ENCODE measurements around the gene VSIG8.

VSIG8 gene

DNA sequence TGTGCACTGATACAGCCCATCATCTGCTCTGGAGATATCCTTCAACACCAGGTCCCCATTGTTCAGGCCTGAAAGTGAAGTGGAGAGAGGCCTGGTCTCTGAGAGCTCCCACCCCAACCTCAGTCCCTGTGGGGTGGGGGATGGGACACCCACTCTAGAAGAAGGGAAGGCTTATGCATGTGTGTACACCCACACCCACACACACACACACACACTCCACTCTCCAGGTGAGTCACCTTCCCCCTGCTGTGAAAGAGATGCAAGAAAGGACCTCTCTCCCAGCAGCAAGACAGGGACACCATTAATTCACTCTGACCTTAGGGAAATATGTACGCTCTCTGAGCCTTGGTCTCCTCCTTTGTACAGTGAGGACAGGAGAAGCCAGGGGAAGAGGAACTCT lies 5.9 kb downstream of the VSIG8 start:
- no peak for DNase-seq (ENCODE audit: low spot score)

DNA sequence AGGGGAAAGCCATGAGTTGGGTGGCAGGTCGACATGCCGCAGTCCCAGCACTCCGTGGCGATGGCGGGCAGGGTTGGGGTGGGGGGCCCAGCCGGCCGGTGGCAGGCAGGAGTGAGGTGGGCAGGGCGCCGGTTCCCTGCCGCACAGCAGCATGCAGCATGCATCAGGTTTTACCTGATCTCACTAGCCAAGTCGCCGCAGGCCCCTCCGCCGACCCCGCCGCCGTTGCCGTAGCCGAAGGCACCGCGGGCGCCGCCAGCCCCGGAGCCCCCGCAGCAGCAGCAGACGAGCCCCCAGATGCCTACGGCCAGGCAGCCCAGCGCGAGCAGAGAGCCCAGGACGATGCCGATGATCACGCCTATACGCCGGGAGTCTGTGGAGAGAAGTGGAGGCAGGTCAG lies 6.7 kb downstream of the VSIG8 start:
- no peak for DNase-seq (ENCODE audit: low spot score)

DNA sequence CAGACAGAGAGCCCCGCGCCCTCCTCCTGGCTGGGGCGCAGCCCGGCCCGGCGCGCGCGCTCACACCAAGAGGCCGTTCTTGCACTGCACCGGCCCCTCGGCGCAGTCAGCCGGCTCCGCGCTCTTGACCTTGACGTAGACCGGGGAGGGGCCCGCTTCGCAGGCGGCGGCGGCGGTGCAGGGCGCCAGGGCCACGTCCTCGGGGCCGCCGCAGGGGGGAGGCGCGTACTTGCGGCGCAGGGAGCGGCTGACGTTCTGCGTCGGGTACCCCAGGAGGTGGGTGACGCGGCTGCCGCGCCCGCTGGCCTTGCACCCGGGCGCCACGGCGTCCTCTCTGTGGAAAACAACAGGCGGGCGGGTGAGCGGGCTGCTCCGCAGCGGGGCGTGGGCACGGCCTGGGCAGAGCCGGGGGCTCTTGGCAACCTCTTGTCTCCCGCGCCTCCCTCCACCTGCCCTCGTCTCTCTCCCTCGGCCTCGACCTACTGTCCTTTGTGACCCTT lies 7.7 kb downstream of the VSIG8 start:
- DNase-seq (ENCODE audit: low spot score) = peak; percentile 92

DNA sequence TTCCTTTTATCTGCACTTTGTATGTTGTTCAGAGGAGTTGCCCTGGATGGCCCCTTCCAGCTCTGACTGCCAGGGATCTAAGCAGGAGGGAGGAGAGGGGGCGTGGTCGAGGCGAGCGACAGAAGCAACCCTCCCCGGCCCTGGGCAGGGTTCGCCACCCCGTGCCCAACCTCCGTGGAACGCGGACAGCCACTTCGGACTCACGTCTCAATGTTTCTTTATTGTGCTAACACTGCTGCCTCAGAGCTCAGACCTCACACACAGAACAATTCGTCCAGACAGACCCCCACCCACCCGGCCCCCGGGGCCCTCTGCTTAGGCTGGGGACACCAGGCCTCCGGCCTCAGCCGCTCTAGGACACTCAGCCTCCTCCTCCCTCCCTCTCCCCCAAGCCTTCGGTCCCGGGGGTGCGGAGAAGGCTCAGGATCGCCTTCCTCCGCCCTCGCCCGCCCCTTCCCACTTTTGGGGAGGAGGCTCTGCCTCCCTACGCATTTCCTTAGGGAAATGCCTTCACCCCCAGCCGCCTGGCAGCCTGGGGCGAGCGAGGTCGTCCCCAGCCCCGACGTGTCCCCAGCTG lies 8.3 kb downstream of the VSIG8 start:
- DNase-seq (ENCODE audit: low spot score) = peak; percentile 73

DNA sequence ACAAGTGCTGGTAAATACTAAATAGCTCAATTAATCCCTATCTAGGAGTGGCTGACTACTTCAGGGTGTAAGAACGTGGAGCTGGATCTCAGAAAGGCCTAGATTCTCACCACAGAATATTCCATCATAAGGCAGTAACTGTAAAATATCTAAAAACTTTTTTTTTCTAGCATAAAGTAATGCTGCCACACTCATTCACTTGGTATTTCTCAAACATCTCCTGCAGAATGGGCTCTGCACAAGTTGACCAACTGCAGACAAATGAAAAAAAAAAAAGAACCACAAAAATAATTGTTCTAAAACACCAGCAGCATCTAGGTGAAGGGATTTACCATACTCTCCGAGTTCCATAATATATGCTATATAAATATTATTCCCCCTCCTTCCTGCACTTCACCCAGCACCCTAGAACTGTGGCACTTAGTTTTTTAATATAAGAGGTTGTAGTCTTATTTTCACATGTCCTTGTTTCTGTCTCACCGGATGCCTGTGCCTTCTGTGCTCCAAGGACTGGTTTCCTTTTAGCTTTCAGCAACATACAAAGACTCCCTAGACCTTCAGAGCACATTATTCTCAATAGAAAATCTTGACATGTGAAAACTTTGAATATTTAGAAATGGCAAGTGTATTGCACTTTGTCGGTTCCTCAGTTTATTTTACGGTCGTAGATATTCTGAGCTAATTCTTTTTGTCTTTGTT lies 8.9 kb downstream of the VSIG8 start:
- no peak for DNase-seq (ENCODE audit: low spot score)

DNA sequence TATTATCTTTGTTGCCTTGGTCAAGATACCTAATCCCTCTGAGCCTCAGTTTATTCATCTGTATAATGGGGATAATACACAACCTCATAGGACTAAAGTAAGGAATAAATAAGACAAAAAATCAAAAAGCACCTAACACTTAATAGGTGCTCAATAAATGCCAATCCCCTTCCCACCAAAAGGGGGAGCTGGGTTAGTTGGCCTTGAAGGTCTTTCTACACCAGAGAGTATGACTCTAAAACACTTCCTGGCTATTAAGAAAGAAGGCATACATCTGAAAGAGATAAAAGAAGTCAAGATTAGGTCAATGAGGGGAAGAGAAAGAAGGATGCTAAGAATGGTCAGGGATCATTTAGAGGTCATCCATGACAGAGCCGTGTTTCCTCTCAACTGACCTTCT lies 11.1 kb downstream of the VSIG8 start:
- no peak for DNase-seq (ENCODE audit: low spot score)

DNA sequence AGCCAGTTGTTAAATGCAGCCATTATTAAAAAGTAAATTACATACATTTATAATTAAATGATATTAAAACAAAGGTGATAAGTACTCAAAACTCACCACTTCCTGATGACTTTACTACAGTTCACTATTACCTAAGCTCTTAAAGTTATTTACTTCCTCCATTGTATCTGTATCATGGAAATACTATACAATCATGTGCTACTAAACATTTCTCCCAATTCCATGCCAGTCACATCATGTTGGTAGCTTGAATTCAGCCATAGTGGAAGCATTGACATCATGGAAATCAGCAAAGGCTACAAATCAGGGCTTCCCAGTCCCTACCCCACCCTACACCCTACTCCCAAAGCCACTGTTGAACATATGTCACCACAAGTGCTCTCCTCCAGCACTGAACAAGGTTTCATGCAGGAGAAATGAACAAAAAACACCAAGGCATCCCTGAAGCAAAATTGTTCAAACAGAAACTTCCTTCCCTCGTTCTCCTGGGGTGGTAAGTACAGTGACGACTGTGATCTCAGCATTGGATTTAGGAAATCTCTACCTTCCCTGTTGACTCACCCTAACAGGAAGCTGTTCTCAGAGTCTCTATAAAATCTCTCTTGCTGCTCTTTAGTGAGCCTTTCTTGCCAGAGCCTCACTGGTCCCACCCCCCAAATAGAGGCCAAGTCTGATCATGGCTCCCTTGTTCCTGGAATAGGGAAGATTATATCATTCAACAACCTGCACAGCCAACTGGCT lies 12.7 kb downstream of the VSIG8 start:
- no peak for DNase-seq (ENCODE audit: low spot score)

DNA sequence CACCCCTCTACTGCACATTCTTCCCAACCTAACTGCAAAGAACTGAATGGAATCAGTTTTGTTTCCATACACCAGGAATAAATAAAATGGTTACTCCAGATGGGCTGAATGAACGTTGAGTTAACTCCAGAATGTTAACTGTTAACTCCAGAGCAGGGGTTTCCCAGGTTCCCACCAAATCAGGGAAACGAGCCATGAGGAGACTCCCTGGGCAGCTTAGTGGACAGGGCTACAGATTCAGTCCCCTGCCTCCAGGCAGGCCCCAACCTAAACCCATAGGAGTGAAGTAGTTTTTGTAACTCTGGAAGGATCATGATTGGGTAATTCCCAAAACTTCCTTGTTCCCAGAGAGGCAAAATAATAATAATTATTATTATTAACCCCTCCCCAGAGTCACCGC lies 14.1 kb downstream of the VSIG8 start:
- DNase-seq (ENCODE audit: low spot score) = no peak

DNA sequence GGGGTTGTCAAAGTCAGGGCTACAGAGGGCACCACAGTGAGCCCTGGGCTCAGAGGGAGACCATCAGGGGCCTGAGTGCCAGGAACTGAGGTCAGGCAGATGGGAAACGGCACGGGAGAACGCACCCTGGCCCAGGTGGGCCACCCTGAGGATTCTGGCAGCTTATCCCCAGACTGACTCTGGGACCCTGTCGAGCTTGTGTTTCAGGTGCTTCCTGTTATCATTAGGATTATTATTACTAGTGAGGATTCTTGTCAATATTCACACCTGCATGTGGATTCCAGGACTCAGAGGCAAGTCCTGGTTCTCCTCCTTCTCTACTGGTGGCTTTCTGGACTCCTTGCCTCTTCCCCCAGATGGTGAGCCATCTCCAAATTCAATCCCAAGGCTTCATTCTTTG lies 15.2 kb downstream of the VSIG8 start:
- DNase-seq (ENCODE audit: low spot score) = no peak

DNA sequence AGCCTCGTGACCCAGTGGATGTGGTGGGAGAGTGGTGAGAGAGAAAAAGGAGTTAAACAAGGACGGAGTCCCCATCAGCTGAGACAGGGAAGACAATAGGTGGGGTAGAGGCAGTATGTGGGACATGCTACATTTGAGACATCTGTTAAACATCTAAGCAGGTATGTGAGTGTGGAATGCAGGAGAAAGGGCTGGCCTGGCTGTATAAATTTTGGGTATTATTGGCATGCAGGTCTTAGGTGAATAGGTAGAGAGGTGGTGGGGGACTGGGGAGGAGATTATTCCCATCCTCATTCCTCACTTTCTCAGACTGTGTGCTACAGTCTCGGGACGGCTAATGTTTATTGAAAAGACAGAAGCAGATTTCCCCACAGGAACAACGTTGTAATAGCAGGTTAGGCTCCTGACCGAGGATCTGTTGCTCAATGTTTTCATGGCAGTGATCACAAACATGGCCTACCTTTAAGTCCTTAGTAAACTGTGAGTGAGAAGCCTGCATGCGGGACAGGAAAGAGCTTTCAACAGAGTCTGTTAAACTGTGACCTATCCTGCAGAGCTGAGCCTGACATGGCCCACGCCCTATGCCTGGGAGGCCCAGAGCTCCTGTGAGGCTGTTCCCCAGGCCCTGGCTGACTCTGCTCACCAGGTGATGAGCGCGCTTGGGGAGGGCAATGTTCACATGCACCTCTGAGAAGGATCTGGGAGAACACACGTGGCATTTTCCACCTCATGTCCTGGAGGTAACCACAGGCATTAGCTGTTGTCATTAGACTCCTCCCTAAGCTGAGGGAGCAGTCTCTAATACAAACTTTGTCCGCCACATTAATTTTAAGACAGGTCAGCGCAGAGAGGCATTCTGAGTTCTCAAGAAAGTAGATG lies 16.5 kb downstream of the VSIG8 start:
- DNase-seq (ENCODE audit: low spot score) = no peak

DNA sequence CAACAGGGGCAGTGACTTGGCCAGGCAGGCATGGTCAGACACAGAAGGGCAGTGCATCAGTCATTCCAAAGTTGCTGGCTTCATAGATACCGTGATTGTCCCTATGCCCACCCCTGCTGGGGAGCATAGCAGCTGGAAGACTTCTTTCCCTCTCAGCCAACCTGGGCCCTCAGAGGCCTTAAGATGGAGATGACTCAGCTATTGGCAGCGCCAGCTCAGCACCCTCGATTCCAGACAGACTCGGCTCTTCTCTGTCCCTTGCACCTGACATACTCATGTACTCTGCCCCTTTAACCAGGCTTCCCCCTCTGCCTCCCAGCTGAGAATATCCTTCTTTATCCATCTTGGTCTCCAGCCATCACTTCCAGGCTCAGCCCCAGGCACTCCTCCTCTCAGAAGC lies 19.0 kb downstream of the VSIG8 start:
- no peak for DNase-seq (ENCODE audit: low spot score)

DNA sequence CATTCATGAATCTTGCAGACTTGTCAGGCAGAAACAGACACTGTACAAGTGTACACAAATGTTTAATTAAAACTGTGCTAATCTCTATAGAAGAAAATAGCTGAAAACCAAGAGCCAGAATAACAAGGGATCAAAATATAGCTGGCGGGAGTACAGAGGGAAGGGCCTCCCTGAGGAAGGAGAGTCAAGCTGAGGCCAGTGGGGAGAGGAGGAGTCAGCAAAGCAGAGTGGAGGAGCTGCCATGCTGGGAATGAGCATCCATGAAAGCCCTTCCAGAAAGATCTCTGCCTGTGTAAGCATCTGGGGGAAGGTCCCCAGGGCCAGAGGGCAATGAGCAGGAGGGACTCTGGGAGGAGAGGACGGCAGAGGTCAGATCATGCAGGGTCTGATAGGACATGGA lies 20.7 kb downstream of the VSIG8 start:
- DNase-seq (ENCODE audit: low spot score) = no peak

DNA sequence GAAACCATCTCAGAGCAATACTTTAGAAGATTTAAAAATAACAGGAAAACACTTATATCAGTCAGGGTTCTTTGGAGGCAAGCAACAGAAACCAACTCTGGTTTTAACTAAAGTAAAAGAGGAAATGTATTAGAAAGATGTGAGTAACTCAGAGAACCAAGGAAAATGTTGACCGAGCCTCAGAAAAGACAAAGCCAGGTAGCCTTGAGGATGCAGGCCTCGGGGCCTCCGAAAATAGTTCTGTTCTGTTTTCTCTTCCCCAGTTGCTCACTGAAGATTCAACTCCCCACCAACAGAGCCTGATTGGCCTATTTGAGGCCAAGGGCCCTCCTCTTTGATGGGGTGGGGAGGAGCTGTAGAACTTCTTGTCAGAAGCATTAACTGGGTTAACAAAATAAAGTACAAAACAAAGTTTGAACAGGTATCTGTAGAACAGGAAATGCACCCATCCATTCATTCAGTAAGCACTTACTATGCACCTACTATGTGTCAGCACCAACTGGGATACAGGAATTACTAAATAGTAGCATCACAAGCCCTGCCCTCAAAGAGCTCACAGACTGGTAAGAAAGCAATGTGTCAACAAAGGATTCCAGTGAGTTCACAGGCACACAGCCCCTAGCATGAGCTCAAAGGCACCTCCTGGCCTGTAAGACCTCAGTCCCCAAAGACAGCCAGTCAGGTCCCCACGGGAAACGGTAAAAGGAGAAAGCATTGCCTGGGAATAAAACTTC lies 23.2 kb downstream of the VSIG8 start:
- no peak for DNase-seq (ENCODE audit: low spot score)

DNA sequence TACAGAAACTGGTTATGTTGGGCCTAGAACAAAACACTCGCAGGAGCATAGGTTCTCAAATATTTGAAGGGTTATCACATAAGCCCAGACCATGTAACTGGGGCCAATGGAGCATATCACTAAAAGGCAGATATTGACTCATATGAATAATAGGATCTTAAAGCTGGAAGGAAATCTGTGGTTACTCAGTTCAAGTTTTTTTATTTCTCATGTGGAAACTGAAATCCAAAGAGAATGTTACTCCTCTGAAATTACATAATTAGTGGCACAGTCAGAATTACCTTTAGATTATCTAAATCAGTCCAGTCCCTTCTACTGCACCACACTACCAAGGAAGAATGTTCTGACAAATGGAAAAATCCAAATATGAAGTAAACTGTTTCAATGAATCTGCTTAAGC lies 23.7 kb downstream of the VSIG8 start:
- DNase-seq (ENCODE audit: low spot score) = no peak

DNA sequence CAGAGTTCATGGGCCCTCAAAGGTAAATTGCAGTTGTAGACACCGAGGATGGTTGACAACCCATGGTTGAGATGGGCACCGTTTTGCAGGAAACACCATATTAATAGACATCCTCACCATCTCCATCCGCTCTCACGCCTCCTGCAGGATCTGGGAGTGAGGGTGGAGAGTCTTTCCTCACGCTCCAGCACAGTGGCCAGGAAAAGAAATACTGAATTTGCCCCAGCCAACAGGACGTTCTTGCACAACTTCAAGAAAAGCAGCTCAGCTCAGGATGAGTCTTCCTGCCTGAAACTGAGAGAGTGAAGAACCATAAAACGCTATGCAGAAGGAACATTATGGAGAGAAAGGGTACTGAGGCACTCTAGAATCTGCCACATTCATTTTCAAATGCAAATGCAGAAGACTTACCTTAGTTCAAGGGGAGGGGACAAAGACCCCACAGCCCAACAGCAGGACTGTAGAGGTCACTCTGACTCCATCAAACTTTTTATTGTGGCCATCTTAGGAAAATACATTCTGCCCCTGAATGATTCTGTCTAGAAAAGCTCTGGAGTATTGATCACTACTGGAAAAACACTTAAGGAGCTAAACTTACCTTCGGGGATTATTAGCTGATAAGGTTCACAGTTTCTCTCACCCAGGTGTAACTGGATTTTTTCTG lies 26.5 kb downstream of the VSIG8 start:
- no peak for DNase-seq (ENCODE audit: low spot score)

DNA sequence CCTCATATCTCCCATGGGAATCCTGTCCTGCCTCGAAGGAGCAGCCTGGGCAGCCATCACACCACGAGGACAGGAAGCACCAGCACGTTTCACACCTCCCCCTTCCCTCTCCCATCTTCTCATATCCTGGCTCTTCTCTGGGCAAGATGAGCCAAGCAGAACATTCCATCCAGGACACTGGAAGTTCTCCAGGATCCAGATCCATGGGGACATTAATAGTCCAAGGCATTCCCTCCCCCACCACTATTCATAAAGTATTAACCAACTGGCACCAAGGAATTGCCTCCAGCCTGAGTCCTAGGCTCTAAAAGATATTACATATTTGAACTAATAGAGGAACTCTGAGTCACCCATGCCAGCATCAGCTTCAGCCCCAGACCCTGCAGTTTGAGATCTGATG lies 27.1 kb downstream of the VSIG8 start:
- DNase-seq (ENCODE audit: low spot score) = no peak

DNA sequence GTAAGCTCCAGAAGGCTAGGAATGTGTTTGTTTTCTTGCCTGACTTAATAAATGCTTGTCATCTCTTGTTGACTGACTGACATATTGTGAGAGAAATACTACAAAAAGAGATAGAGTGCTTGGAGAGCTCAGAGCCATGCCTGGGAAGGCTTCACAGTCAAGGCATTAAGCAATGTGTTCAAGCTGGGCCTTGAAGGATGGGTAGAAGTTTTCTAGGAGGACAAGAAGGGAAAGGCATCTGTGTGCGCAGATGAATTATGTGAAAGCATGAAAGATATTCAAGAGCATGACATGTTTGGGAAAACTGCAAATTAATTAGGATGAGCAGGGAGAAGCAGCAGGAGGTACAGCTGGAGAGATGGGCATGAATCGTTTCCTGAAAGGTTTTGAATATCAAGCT lies 30.1 kb downstream of the VSIG8 start:
- DNase-seq (ENCODE audit: low spot score) = no peak

DNA sequence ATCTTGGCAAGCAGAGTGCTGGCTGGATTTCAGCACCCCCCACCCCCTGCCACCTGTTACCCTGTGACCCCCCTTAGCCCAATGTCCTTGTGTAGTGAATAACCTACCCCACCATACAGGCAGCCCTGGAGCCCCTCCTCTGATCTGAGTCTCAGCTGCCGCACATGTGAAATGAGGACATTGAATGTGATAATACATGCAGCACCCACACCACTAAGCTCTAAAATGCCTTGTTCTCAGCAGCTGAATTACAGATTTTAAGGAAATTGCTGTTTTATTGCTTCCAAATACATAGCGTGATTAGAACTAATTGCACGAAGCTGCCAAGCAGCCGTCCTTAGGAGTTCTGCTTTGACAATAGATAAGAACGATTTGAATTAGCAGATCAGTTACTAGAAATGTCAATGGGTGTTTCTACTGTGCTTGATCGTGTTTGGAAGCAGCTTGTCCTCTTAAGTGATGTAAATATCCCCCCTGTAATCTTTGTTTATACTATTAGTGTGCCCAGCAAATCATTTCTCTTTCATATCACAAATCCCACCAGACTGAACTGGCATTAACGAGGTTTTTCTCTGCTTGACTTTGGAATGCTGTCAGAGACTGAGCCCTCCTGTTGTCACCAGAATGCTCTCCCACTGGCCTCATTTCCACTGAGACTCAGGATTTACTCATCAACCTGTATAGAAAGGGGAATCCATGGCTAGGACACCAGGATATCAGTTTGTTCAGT lies 30.9 kb downstream of the VSIG8 start:
- DNase-seq (ENCODE audit: low spot score) = no peak

DNA sequence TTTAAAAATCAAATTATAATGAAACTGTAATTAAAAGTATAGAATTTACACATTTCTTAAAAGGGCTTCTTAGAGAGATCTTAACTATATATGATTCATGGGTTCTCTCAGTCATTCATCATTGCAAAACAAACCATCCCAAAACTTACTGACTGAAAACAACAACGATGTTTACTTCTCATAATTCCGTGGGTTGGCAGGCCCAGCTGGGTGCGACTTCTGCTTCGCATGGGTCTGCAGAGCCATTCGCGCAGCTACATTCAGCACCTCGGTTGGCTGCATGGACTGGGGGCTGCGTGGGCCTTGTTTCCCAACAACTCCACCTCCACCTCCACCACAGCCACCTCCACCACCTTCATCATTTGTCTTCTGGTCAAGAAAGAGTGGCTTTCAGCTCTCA lies 31.7 kb downstream of the VSIG8 start:
- no peak for DNase-seq (ENCODE audit: low spot score)

DNA sequence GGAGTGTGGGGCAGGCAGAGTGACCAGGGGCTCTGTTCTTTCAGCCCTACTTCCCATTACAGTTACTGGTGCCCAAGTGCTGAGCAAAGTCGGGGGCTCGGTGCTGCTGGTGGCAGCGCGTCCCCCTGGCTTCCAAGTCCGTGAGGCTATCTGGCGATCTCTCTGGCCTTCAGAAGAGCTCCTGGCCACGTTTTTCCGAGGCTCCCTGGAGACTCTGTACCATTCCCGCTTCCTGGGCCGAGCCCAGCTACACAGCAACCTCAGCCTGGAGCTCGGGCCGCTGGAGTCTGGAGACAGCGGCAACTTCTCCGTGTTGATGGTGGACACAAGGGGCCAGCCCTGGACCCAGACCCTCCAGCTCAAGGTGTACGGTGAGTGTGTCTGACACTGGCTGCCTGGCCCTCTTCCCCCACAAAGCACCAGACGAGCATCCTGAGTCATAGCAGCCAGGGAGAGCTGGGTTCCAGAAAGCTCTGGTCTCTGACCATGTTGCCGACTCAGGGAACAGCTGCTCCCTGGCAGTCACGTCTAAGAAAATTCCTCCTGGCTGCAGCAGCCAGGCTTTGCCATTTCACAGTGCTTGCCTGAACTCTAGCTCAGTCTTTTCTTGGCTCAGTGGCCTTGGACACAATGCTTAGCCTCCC lies 32.5 kb downstream of the VSIG8 start:
- peak; percentile 66 for DNase-seq (ENCODE audit: low spot score)
